Cardiac muscle cell (in vitro differentiated cells and primary cell): ENCODE results near the gene TIFAB. TPM values are rescaled to one million over a fixed set of nuclear protein-coding genes. Genes with fewer than 3 reads are reported as not detected.

ENCODE experiments used
- DNase-seq, 2 donors: peaks; one replicate each; pipeline versions ENCODE4 v3.0.0 to v3.0.0-alpha.2; 2010 to 2017; ENCODE audit warnings: low read depth in 1 of 2, low spot score in 1 of 2
- H3K27ac ChIP-seq: fragments of 200-600 bp; sonication (generic); 2 replicates; pipeline ENCODE4 v1.5.1; 2016
- H3K27me3 ChIP-seq: fragments of 200-600 bp; sonication (generic); 2 replicates; pipeline ENCODE4 v1.6.0; 2016; ENCODE audit warnings: control low read depth
- H3K36me3 ChIP-seq: fragments of 200-600 bp; sonication (generic); 2 replicates; pipeline ENCODE4 v1.5.1; 2016; ENCODE audit warnings: control low read depth
- H3K4me1 ChIP-seq: fragments of 200-600 bp; sonication (generic); 2 replicates; pipeline ENCODE4 v1.8.1; 2017; ENCODE audit warnings: low read depth, mild to moderate bottlenecking, mixed run types
- H3K4me3 ChIP-seq: fragments of 200-600 bp; sonication (generic); 2 replicates; pipeline ENCODE4 v1.5.1; 2016; ENCODE audit warnings: mild to moderate bottlenecking
- H3K9me3 ChIP-seq: fragments of 200-600 bp; sonication (generic); 2 replicates; pipeline ENCODE4 v1.5.1; 2017; ENCODE audit warnings: low read depth, mild to moderate bottlenecking, control low read depth
- CTCF ChIP-seq: IDR thresholded peaks from 2 replicates; pipeline ENCODE4 v1.5.1; 2012; ENCODE audit warnings: low read depth, mild to moderate bottlenecking, low read length
- polyA plus RNA-seq: library from polyadenylated mRNA; unstranded; fragments of >200 nt; fragmentation: Nextera tagmentation; extraction: Ambion mirVana; gene quantifications from 2 replicates; pipeline ENCODE4 v1.2.1, GENCODE V29; 2016
- total RNA-seq: library from RNA; depleted of rRNA; stranded (reverse); fragments of >200 nt; gene quantifications from 2 replicates; pipeline ENCODE4 v1.2.3, GENCODE V29; 2016

The TIFAB gene
- total and polyA plus RNA-seq, 2 experiments from 2014 or later = not detected

GRCh38 chr5:135439231-135440205 lies 12.6 kb downstream of the TIFAB start:
- Histone ChIP-seq H3K36me3 (no peaks in the 10 kb centered on the region), H3K4me3 (no peak overlapping the region), H3K4me1 (peaks cover 5% of the 10 kb centered on the region), H3K27me3 (no peaks in the 10 kb centered on the region), H3K27ac (no peak overlapping the region), H3K9me3 (no peaks in the 10 kb centered on the region)
- DNase-seq = no peak
- no peak for TF ChIP-seq CTCF

- TF ChIP-seq CTCF = no peak
- peaks cover 5% of the 10 kb centered on the region for H3K4me1 ChIP-seq
- no peak overlapping the region for H3K4me3 ChIP-seq
- DNase-seq = no peak
- no peaks in the 10 kb centered on the region for H3K9me3 ChIP-seq
- H3K36me3 ChIP-seq = no peaks in the 10 kb centered on the region
- H3K27ac ChIP-seq = no peak overlapping the region
- no peaks in the 10 kb centered on the region for H3K27me3 ChIP-seq
Observed at GRCh38 chr5:135438636-135439221, 13.4 kb downstream of the TIFAB start.

GRCh38 chr5:135437796-135438560 lies 14.2 kb downstream of the TIFAB start:
- TF ChIP-seq CTCF = peak; percentile 13
- Histone ChIP-seq H3K27ac (no peak overlapping the region), H3K4me1 (peaks cover 2% of the 10 kb centered on the region), H3K36me3 (no peaks in the 10 kb centered on the region), H3K9me3 (no peaks in the 10 kb centered on the region), H3K4me3 (no peak overlapping the region), H3K27me3 (no peaks in the 10 kb centered on the region)
- DNase-seq = peak in 1 of 2 donors; percentile 90

- TF ChIP-seq CTCF = no peak
- H3K4me3 ChIP-seq = no peak overlapping the region
- no peaks in the 10 kb centered on the region for H3K36me3 ChIP-seq
- H3K4me1 ChIP-seq = no peaks in the 10 kb centered on the region
- no peak overlapping the region for H3K27ac ChIP-seq
- H3K27me3 ChIP-seq = no peaks in the 10 kb centered on the region
- no peaks in the 10 kb centered on the region for H3K9me3 ChIP-seq
- DNase-seq = no peak
Observed at GRCh38 chr5:135437422-135437795, 14.7 kb downstream of the TIFAB start.

GRCh38 chr5:135436951-135437418 lies 15.2 kb downstream of the TIFAB start:
- no peak overlapping the region for H3K27ac ChIP-seq
- H3K36me3 ChIP-seq = no peaks in the 10 kb centered on the region
- no peaks in the 10 kb centered on the region for H3K27me3 ChIP-seq
- H3K4me3 ChIP-seq = no peak overlapping the region
- no peaks in the 10 kb centered on the region for H3K9me3 ChIP-seq
- no peaks in the 10 kb centered on the region for H3K4me1 ChIP-seq
- DNase-seq = no peak
- no peak for TF ChIP-seq CTCF
